Measurements from ENCODE around the gene ODF4.
A peak's percentile ranks its signal among the peaks of the same experiment; 100 is the strongest.

Gene ODF4

DNA sequence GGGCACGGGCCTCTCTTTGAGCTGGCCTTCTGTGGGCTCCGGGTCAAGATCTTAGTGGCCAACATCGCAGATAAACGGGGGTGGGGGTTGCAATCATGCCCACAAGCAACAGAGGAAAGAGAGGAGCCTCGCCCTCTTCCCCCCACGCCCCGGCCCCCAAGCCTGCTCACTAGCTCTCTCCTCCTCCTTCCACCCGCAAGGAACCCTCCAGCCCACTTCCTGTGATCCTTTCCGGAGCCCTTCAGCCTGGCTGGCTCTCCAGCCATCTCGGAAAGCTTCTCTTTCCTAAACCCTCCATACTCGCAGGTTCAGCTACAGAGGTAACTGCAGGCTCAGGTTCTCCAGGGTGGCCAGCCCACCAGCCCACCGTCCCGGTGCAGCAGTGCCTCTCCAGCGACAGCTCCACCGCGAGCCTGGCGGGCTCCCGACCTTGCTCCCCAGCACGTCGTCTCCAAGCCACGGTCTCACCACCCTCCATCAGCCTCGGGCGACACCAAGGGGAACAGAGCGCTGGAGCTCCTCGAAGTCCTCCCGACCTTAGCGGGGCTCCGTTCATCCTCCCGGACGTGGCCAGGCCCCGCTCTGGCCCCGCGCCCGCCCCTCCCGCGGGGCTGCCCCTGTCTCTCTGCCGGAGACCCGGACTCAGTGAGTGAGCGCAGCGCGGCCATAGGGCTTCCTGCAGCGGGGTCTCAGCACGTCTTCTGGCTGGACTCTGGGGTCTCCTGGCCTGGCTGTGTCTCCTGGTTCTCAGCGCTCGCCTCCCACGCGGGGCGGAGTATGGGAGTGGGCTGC lies 12.9 kb upstream of the ODF4 start:
- peak overlapping the region; percentile 52 for H3K4me3 ChIP-seq (ENCODE audit: low read length)
- DNase-seq (ENCODE audit: low read depth): peak; percentile 23
- TF ChIP-seq, protein P1, sequence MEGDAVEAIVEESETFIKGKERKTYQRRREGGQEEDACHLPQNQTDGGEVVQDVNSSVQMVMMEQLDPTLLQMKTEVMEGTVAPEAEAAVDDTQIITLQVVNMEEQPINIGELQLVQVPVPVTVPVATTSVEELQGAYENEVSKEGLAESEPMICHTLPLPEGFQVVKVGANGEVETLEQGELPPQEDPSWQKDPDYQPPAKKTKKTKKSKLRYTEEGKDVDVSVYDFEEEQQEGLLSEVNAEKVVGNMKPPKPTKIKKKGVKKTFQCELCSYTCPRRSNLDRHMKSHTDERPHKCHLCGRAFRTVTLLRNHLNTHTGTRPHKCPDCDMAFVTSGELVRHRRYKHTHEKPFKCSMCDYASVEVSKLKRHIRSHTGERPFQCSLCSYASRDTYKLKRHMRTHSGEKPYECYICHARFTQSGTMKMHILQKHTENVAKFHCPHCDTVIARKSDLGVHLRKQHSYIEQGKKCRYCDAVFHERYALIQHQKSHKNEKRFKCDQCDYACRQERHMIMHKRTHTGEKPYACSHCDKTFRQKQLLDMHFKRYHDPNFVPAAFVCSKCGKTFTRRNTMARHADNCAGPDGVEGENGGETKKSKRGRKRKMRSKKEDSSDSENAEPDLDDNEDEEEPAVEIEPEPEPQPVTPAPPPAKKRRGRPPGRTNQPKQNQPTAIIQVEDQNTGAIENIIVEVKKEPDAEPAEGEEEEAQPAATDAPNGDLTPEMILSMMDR (conservative IDR thresholded peaks at IDR 0.05; ENCODE audit: low read length): no peak

DNA sequence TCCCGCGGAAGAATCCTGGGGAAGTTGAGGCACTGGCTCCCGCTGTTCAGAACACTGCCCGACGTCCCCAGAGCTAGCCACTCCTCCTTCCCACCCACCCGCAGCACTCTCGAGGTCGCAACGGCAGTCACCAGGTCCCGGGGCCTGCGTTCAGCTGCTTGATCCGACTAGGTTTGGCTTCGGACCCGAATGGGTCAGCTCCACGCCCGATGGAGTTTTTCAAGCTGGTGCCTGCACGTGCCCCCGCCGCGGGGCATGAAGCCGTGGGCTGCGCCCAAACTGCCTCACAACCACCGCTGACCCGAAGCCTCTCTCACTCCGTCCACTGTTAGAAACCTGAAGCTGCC lies 12.4 kb upstream of the ODF4 start:
- DNase-seq (ENCODE audit: low read depth): no peak
- TF ChIP-seq, protein P1 (conservative IDR thresholded peaks at IDR 0.05; ENCODE audit: low read length): no peak
- H3K4me3 ChIP-seq (ENCODE audit: low read length): peak overlapping the region; percentile 52

DNA sequence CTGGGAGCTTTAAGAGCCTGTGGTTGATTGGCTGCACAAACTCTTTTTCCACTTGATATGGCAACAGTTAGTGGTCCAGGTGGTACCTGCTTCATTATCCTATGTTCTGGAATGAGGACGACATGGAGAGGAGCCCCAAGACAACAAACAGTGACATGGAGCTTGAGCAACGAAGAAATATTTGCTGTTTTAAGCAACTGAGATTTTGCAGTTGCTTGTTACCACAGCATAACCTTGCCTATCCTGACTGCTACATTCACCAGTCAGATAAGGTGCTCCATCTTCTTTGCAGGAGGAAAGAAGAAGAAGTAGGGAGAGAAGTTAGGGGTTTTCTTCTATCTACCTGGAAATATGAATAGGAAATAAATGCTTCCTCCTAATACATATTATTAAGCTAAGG lies 7.5 kb upstream of the ODF4 start:
- TF ChIP-seq, protein P1 (conservative IDR thresholded peaks at IDR 0.05; ENCODE audit: low read length): no peak
- DNase-seq (ENCODE audit: low read depth): no peak
- H3K4me3 ChIP-seq (ENCODE audit: low read length): no peak overlapping the region

DNA sequence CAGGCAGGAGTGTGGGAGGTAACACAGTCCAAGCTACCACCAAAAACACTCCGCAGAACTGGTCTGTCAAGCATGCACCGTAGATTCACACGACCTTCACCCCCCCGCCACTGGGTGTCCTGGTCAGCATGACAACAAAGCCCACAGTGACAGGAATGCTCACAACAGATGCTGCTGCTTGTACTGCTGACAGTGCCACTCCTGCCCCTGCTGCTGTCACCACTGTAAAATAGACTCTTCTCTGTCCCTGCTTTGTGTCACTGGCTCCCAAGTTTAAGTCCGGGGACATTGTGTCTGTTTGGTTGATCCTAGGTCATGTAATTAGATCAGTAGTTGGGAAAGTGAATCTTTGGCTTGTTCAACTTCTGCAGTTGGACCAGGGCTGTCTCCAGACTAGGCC lies 7.0 kb upstream of the ODF4 start:
- no peak overlapping the region for H3K4me3 ChIP-seq (ENCODE audit: low read length)
- no peak for DNase-seq (ENCODE audit: low read depth)
- TF ChIP-seq, protein P1 (conservative IDR thresholded peaks at IDR 0.05; ENCODE audit: low read length): no peak

DNA sequence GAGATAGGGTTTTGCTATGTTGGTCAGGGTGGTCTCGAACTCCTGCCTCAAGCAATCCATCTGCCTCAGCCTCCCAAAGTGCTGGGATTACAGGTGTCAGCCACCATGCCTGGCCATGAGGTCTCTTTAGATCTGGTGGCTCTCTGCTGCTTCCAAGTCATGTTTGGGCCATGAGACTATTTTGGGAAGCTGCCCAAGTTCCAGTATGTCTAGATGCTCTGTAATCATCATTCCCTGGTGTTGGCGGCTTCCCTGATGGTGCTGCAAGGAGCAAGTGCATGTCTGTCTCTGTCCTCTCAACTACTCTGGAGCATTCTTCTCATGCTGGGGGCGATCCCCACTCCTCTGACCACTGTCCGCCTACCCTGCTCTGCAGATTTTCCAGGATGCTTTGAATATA lies 6.4 kb upstream of the ODF4 start:
- DNase-seq (ENCODE audit: low read depth): no peak
- no peak overlapping the region for H3K4me3 ChIP-seq (ENCODE audit: low read length)
- TF ChIP-seq, protein P1 (conservative IDR thresholded peaks at IDR 0.05; ENCODE audit: low read length): no peak

DNA sequence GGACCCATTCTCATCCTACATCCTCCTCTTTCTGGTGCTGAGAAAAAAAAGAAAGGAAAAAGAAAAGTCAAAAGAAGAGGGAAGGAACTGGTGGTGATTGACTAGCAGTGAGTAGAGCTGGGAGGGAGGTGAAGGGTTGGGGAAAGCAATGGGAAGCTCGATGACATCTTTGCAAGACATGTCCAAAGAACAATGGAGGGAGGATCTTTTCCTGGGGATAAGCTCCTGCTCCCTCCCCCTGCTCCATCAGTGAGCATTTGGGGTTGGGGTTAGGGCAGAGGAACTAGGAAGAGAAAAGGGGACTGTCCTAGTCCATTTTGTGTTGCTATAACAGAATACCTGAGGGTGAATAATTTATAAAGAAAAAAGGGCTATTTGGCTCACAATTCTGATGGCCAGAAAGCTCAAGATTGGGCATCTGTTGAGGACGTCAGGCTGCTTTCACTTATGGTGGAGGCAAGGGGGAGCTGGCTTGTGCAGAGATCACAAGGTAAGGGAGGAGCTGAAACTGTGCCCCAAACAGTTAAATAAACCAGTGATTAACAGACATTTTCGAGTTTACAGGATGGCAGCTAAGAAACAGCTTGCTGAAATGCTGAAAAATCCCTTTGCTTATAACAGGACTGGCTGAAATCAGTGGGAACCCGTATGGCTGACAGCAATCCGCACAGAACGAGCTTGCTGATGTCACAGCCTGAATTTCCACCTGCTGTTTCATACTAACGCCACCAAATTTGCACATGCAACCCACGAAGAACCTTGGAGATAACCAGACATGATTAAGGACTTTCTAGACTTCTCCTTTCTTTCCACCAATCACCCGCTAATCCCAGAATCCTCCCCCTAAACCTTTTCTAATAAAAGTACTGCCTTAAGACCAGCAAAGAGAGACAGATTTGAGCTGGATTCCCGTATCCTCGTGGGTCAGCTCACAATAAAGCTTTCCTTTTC lies 1.6 kb upstream of the ODF4 start:
- no peak overlapping the region; the same call in 1 of the 2 replicates for H3K4me3 ChIP-seq (ENCODE audit: low read length)
- TF ChIP-seq, protein P1 (conservative IDR thresholded peaks at IDR 0.05; ENCODE audit: low read length): no peak
- no peak for DNase-seq (ENCODE audit: low read depth)

All from AG10803 (cell line).